Measurements from ENCODE around the gene POMT1. TPM values are rescaled to one million over a fixed set of nuclear protein-coding genes. Genes with fewer than 3 reads are reported as not detected.

POMT1 gene
- total RNA-seq, 1 experiment from 2014 or later = 29.0 TPM

DNA sequence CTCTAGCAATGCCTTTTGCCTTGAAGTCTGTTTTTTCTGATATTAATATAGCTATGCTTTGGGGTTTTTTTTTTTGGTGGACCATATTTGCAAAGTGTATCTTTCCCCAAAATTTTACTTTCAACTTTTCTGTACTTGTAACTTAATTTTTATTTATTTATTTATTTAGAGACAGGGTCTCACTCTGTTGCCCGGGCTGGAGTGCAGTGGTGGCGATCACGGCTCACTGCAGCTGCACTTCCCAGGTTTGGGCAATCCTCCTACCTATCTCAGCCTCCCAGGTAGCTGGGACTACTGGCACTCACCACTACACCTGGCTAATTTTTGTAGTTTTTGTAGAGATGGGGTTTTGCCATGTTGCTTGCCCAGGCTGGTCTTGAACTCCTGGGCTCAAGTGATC lies 63.4 kb downstream of the POMT1 start:
- H3K9me3 ChIP-seq (ENCODE audit: low read length) = no peaks in the 10 kb centered on the region
- no peak overlapping the region for H3K27ac ChIP-seq (ENCODE audit: low read length)
- no peak overlapping the region for H3K9ac ChIP-seq (ENCODE audit: low read length)
- no peaks in the 10 kb centered on the region for H4K20me1 ChIP-seq (ENCODE audit: insufficient read depth, low read depth, low read length)
- H2AFZ ChIP-seq (ENCODE audit: low read length) = no peak overlapping the region
- no peak overlapping the region for H3K4me2 ChIP-seq (ENCODE audit: low read depth, low read length, poor library complexity, severe bottlenecking)
- no peak overlapping the region for H3K4me3 ChIP-seq (ENCODE audit: low read length)
- H3K4me1 ChIP-seq (ENCODE audit: low read length) = no peaks in the 10 kb centered on the region
- H3K36me3 ChIP-seq (ENCODE audit: insufficient read depth, low read length) = no peaks in the 10 kb centered on the region
- DNase-seq = no peak
- H3K9me2 ChIP-seq (replicated peaks; ENCODE audit: insufficient read depth, low read length) = no peaks in the 10 kb centered on the region
- H3K27me3 ChIP-seq (ENCODE audit: low read length) = no peaks in the 10 kb centered on the region
- H3K79me2 ChIP-seq (ENCODE audit: low read length) = no peaks in the 10 kb centered on the region

DNA sequence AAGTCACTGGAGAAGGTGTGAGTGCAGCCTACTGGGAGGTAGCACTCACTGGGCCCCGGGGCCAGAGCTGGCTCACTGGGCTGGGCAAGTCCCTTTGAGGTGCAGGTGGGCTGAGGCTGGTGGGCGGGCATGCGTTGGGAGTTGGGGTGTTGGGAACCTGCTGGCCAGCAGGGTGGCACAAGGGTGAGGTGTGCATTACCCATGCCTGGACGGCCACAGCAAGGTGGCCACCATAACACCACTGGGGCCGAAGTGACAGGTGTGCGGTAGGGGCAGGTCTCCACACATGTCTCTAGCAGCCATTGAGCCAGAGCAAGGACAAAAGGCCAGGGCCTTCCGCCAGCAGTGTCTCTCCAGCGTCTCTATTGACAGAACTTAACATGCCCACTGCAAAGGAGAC lies 65.2 kb downstream of the POMT1 start:
- Histone ChIP-seq H3K36me3 (ENCODE audit: insufficient read depth, low read length) (no peaks in the 10 kb centered on the region), H3K4me2 (ENCODE audit: low read depth, low read length, poor library complexity, severe bottlenecking) (no peak overlapping the region)
- DNase-seq = no peak

More for the DNA sequence above, 65.2 kb downstream of the POMT1 start:
- Histone ChIP-seq H2AFZ (ENCODE audit: low read length) (no peak overlapping the region), H3K9me2 (replicated peaks; ENCODE audit: insufficient read depth, low read length) (no peaks in the 10 kb centered on the region), H3K9me3 (ENCODE audit: low read length) (no peaks in the 10 kb centered on the region), H3K4me3 (ENCODE audit: low read length) (no peak overlapping the region), H3K79me2 (ENCODE audit: low read length) (no peaks in the 10 kb centered on the region), H4K20me1 (ENCODE audit: insufficient read depth, low read depth, low read length) (no peaks in the 10 kb centered on the region), H3K4me1 (ENCODE audit: low read length) (no peaks in the 10 kb centered on the region), H3K27me3 (ENCODE audit: low read length) (no peaks in the 10 kb centered on the region), H3K27ac (ENCODE audit: low read length) (no peak overlapping the region), H3K9ac (ENCODE audit: low read length) (no peak overlapping the region)

Small RNA genes within 50 kb of the gene (small RNA-seq; reads per million reads assigned to genes)
- gene SNORD62A (0.59 reads per million, percentile 14 among the genes with 10 or more reads in this experiment), gene SNORD62B (1.6 reads per million, percentile 44 among the genes with 10 or more reads in this experiment)

Other genes with a start within 250 kb of the POMT1 start
- 31.6 and 43.9 TPM in 2 replicates for gene FAM78A, start 226.4 kb upstream of the POMT1 start, total RNA-seq (2014; rRNA removed; shearing (Covaris generic); ENCODE audit: low replicate concordance)
- gene PLPP7, start 213.2 kb upstream of the POMT1 start, total RNA-seq (2014; rRNA removed; shearing (Covaris generic); ENCODE audit: low replicate concordance) = not detected in 2 replicates
- gene PRRC2B, start 108.8 kb upstream of the POMT1 start, total RNA-seq (2014; rRNA removed; shearing (Covaris generic); ENCODE audit: low replicate concordance) = 83.8 and 87.6 TPM in 2 replicates
- gene UCK1, start 28.3 kb downstream of the POMT1 start, total RNA-seq (2014; rRNA removed; shearing (Covaris generic); ENCODE audit: low replicate concordance) = 8.0 and 23.5 TPM in 2 replicates
- not detected in 2 replicates for gene PRRT1B, start 42.6 kb downstream of the POMT1 start, total RNA-seq (2014; rRNA removed; shearing (Covaris generic); ENCODE audit: low replicate concordance)
- 6.1 and 9.6 TPM in 2 replicates for gene RAPGEF1, start 237.2 kb downstream of the POMT1 start, total RNA-seq (2014; rRNA removed; shearing (Covaris generic); ENCODE audit: low replicate concordance)